Prostate gland (tissue), 2 donors: ENCODE measurements around the gene TEX29. TPM values are rescaled to one million over a fixed set of nuclear protein-coding genes. Genes with fewer than 3 reads are reported as not detected.

Source experiments
- DNase-seq: peaks from one replicate; pipeline ENCODE4 v3.0.0-alpha.2; 2019; ENCODE audit warnings: low spot score
- H3K27ac ChIP-seq, 2 donors: fragments of 200-600 bp; sonication (generic); 2 replicates each; pipeline ENCODE4 v1.5.1; 2017 to 2019
- H3K27me3 ChIP-seq: fragments of 200-600 bp; sonication (generic); replicated peaks from 2 replicates; pipeline ENCODE4 v1.5.1; 2019; ENCODE audit not compliant: insufficient read depth
- H3K36me3 ChIP-seq, 2 donors: fragments of 200-600 bp; sonication (generic); 1 replicate in 1 of 2; 2 replicates in 1 of 2; pipeline versions ENCODE4 v1.5.1 to v1.8.1; 2017 to 2019
- H3K4me1 ChIP-seq: fragments of 200-600 bp; sonication (generic); replicated peaks from 2 replicates; pipeline ENCODE4 v1.5.1; 2019
- H3K4me3 ChIP-seq, 2 donors: fragments of 200-600 bp; sonication (generic); 2 replicates each; pipeline ENCODE4 v1.5.1; 2017 to 2019
- H3K9me3 ChIP-seq: fragments of 200-600 bp; sonication (generic); 2 replicates; pipeline ENCODE4 v1.5.1; 2017
- POLR2A ChIP-seq: fragments of 450-650 bp; IDR thresholded peaks from one replicate; pipeline ENCODE4 v1.6.1; 2016; ENCODE audit warnings: antibody characterized with exemption, mild to moderate bottlenecking
- POLR2AphosphoS5 ChIP-seq: sonication (generic); formaldehyde crosslinking; IDR thresholded peaks from one replicate; pipeline ENCODE4 v1.6.1; 2017; ENCODE audit warnings: antibody characterized with exemption
- WGBS: methylation state at CpG from one replicate; pipeline ENCODE4 v1.1.5; 2018; 5-methylcytosine and 5-hydroxymethylcytosine counted together
- intact Hi-C: fragments of 100-400 bp; cut with DNase I; formaldehyde crosslinking; loops from one replicate; pipeline ENCODE4 v1.14.2; 2022
- total RNA-seq, 2 donors: library from RNA; depleted of rRNA; stranded (reverse); fragments of >200 nt; gene quantifications; one replicate each; pipeline ENCODE4 v1.1.0, GENCODE V29; 2016
- TF ChIP-seq, protein P1 (sequence below), 4 experiments: fragments of 200-600 bp in 2 of 4; fragments of 450-650 bp in 2 of 4; sonication (generic) in 2 of 4; IDR thresholded peaks; 1 replicate in 3 of 4; 2 replicates in 1 of 4; pipeline ENCODE4 v1.5.1; 2016 to 2019; ENCODE audit warnings: antibody characterized with exemption in 4 of 4, mild to moderate bottlenecking in 2 of 4, moderate library complexity in 2 of 4

Gene TEX29
- total RNA-seq, 2 donors from 2014 or later: 1.4 TPM; not detected in 1

DNA sequence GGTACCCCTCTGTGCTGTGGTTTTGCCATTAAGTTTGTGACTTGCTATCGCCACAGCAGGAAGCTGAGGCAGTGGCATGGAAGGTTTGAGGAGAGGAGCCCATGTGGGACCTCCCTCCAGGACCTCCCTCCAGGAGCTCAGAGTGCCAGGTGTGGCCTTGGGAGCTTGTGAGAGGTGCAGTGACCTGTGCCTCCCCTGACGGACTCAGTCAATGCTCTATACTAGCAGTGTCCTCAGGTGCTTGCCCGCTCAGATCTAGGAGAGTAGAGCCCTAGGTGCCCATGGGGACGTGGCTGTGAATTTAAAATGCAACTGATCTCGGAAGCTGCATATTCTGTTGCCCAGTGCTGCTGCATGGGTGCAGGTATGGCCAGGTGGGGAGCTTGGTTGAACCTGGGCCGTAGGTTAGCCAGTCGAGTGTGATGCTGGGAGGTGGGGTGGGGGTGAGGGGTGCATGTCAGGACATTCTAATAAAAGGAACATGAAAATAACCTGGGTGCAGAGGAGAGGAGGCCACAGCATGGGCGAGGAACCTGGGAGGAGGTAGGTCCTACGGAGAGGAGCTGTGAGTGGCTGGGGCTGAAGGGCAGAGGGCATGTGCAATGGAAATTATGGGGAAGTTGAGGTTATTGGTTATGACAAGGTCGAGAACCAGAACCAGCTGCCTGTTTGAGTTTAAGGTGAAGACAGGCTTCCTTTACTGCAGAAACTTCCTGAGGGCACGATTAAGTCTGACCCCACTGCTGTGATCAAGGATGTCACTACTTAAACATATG is 41.6 kb downstream of the TEX29 start:
- intact Hi-C loops: no loop called here
- no peak for DNase-seq
- no peak for TF ChIP-seq POLR2AphosphoS5
- no peak for TF ChIP-seq POLR2A
- TF ChIP-seq, protein P1, sequence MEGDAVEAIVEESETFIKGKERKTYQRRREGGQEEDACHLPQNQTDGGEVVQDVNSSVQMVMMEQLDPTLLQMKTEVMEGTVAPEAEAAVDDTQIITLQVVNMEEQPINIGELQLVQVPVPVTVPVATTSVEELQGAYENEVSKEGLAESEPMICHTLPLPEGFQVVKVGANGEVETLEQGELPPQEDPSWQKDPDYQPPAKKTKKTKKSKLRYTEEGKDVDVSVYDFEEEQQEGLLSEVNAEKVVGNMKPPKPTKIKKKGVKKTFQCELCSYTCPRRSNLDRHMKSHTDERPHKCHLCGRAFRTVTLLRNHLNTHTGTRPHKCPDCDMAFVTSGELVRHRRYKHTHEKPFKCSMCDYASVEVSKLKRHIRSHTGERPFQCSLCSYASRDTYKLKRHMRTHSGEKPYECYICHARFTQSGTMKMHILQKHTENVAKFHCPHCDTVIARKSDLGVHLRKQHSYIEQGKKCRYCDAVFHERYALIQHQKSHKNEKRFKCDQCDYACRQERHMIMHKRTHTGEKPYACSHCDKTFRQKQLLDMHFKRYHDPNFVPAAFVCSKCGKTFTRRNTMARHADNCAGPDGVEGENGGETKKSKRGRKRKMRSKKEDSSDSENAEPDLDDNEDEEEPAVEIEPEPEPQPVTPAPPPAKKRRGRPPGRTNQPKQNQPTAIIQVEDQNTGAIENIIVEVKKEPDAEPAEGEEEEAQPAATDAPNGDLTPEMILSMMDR (IDR thresholded peaks at IDR 0.05): no peak
- H3K36me3 ChIP-seq: no peaks in the 10 kb centered on the region
- WGBS: 90% methylated on average over 11 of the region's 11 CpGs
- H3K9me3 ChIP-seq: no peaks in the 10 kb centered on the region
- no peaks in the 10 kb centered on the region for H3K4me1 ChIP-seq
- no peak overlapping the region for H3K27ac ChIP-seq
- H3K4me3 ChIP-seq: no peak overlapping the region
- no peaks in the 10 kb centered on the region for H3K27me3 ChIP-seq

DNA sequence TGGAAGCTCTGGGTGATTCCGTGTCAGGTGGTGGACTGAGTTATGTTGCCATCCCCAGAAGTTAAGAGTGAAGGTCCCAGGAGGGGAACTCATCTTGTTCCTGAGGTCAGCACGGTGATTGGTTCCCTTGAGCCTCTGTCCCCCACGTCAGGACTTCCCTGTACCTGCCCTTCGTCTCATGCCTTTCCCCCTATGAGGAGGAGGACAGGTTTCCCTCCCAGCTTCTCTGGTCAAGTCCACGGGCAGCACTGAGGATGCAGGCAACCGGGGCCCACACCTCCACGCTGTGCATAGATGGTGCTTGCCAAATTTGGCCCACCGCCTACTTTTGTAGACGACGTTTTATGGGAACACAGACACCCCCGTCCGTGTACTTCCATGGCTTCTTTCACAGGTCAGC is 42.7 kb downstream of the TEX29 start:
- Histone ChIP-seq H3K9me3 (no peaks in the 10 kb centered on the region), H3K4me3 (no peak overlapping the region), H3K27me3 (no peaks in the 10 kb centered on the region), H3K27ac (no peak overlapping the region), H3K36me3 (no peaks in the 10 kb centered on the region), H3K4me1 (no peaks in the 10 kb centered on the region)
- TF ChIP-seq POLR2AphosphoS5 (no peak), POLR2A (no peak)
- TF ChIP-seq, protein P1 (IDR thresholded peaks at IDR 0.05): no peak
- 62% methylated on average over 12 of the region's 12 CpGs for WGBS
- DNase-seq: no peak
- intact Hi-C loops: no loop called here

DNA sequence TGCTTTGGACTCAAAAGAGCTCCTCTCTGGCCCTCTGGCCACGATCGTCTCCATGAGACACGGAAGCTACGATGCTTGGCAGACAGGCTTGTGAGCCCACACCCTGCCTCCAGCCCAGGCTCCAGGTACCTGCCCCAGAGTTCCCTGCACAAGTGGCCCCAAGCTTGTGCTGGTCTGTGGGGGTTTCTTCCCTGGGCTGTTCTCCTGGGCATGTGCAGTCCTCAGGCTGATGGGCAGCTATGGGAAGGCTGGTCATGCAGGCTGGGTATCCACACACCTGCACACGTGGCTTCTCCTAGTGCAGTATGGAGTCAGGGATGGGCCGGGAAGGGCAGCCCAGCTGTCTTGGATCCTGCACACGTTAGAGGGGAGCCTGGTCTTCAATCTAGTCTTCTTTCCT is 43.1 kb downstream of the TEX29 start:
- no peak for DNase-seq
- Histone ChIP-seq H3K4me3 (no peak overlapping the region), H3K4me1 (no peaks in the 10 kb centered on the region), H3K9me3 (no peaks in the 10 kb centered on the region), H3K36me3 (no peaks in the 10 kb centered on the region), H3K27ac (no peak overlapping the region), H3K27me3 (no peaks in the 10 kb centered on the region)
- WGBS: 78% methylated on average over 7 of the region's 7 CpGs
- intact Hi-C loops: no loop called here
- TF ChIP-seq POLR2AphosphoS5: no peak
- no peak for TF ChIP-seq POLR2A
- TF ChIP-seq, protein P1 (IDR thresholded peaks at IDR 0.05): no peak

DNA sequence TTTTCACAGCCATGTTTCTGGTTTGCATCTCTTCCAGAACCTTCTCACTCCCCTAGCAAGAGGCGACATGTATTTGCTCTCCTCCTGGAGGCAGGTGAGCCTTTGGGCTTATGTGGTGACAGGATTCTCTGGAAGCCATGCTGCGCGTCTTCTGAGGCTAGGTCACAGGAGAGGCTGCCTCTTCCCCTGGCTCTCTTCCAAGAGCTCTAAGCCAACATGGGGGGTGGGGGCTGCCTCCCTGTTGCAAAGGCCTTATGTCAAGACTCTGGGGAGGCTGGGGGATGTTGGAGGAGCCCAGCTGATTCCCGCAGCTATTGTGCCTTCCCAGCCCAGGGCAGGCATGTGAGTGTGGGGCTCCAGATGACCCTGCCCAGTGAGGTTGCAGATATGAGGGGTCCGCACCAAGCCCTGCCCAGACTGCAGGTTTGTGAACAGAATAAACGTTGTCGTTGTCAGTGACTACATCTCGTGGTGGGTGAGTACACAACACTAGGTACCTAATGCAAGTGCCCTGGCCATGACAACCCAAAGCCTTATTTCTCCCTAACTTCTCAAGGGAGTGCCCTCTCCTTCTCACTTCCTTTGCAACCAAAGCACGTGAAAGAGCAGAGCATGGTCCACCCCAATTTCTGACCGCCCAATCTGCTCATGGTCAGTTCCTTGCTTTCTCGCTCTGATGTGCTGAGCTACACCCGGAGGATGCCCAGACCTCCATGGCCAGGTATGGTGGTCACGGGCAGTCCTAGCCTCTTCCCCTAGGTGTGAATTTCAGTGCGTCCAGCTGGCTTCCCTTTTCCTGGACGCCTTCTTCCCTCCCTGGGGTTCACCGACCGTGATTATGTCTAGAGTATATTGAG is 44.9 kb downstream of the TEX29 start:
- intact Hi-C loops: no loop called here
- 85% methylated on average over 17 of the region's 17 CpGs for WGBS
- TF ChIP-seq POLR2AphosphoS5: no peak
- TF ChIP-seq POLR2A: no peak
- TF ChIP-seq, protein P1 (IDR thresholded peaks at IDR 0.05): no peak

More for the DNA sequence above, 44.9 kb downstream of the TEX29 start:
- Histone ChIP-seq H3K27me3 (no peaks in the 10 kb centered on the region), H3K4me1 (no peaks in the 10 kb centered on the region), H3K4me3 (no peak overlapping the region), H3K27ac (no peak overlapping the region), H3K36me3 (no peaks in the 10 kb centered on the region), H3K9me3 (no peaks in the 10 kb centered on the region)
- no peak for DNase-seq
